Hepatocyte (in vitro differentiated cells): ENCODE measurements around the gene CGB7. TPM values are rescaled to one million over a fixed set of nuclear protein-coding genes. Genes with fewer than 3 reads are reported as not detected.
"Not testable (repeated sequence)": the region's sequence is repeated elsewhere in the genome, so short reads cannot be mapped to it uniquely, and the experiment has no call there.

Experiments
- DNase-seq: peaks from one replicate; pipeline ENCODE4 v3.0.0-alpha.2; 2016; ENCODE audit warnings: low spot score
- H2AFZ ChIP-seq: fragments of 200-600 bp; sonication (generic); 2 replicates; pipeline ENCODE4 v1.6.0; 2016; ENCODE audit warnings: antibody characterized with exemption, mild to moderate bottlenecking
- H3K27ac ChIP-seq: fragments of 200-600 bp; sonication (generic); 2 replicates; pipeline ENCODE4 v1.5.1; 2016; ENCODE audit warnings: mild to moderate bottlenecking
- H3K27me3 ChIP-seq: fragments of 200-600 bp; sonication (generic); 2 replicates; pipeline ENCODE4 v1.6.1; 2016
- H3K36me3 ChIP-seq: fragments of 200-600 bp; sonication (generic); replicated peaks from 2 replicates; pipeline ENCODE4 v1.5.1; 2016; ENCODE audit warnings: low read depth; ENCODE audit not compliant: insufficient read depth
- H3K4me1 ChIP-seq: fragments of 200-600 bp; sonication (generic); 2 replicates; pipeline ENCODE4 v1.5.1; 2016; ENCODE audit warnings: mild to moderate bottlenecking, moderate library complexity; ENCODE audit not compliant: insufficient read depth
- H3K4me2 ChIP-seq: fragments of 200-600 bp; sonication (generic); 2 replicates; pipeline ENCODE4 v1.6.0; 2016
- H3K4me3 ChIP-seq: fragments of 200-600 bp; sonication (generic); 2 replicates; pipeline ENCODE4 v1.5.1; 2016; ENCODE audit warnings: mild to moderate bottlenecking
- H3K79me2 ChIP-seq: fragments of 200-600 bp; sonication (generic); 2 replicates; pipeline ENCODE4 v1.6.0; 2017; ENCODE audit warnings: mild to moderate bottlenecking
- H3K9me2 ChIP-seq: fragments of 200-600 bp; sonication (generic); replicated peaks from 2 replicates; pipeline ENCODE4 v1.6.0; 2017; ENCODE audit warnings: mild to moderate bottlenecking; ENCODE audit not compliant: insufficient read depth
- H3K9me3 ChIP-seq: fragments of 200-600 bp; sonication (generic); 2 replicates; pipeline ENCODE4 v1.5.1; 2016; ENCODE audit warnings: low read depth, mild to moderate bottlenecking
- H4K20me1 ChIP-seq: fragments of 200-600 bp; sonication (generic); 2 replicates; pipeline ENCODE4 v1.6.0; 2016; ENCODE audit warnings: mild to moderate bottlenecking; ENCODE audit not compliant: insufficient read depth, poor library complexity, severe bottlenecking
- EZH2 ChIP-seq: fragments of 200-600 bp; sonication (generic); IDR thresholded peaks from 2 replicates; pipeline ENCODE4 v1.6.1; 2016; ENCODE audit warnings: antibody characterized with exemption, mild to moderate bottlenecking, borderline replicate concordance
- EZH2phosphoT487 ChIP-seq: fragments of 200-600 bp; sonication (generic); IDR thresholded peaks from one replicate; pipeline ENCODE4 v1.6.1; 2018; ENCODE audit warnings: antibody characterized with exemption, mild to moderate bottlenecking, low read depth, moderate library complexity; ENCODE audit not compliant: unreplicated experiment, severe bottlenecking
- WGBS: methylation state at CpG from one replicate; pipeline ENCODE4 v1.1.6; 2016; ENCODE audit warnings: low lambda C conversion rate; ENCODE audit errors: missing lambda C conversion rate; 5-methylcytosine and 5-hydroxymethylcytosine counted together
- polyA plus RNA-seq: library from polyadenylated mRNA; unstranded; fragments of >200 nt; fragmentation: Nextera tagmentation; extraction: Ambion mirVana; gene quantifications from 2 replicates; pipeline ENCODE4 v1.2.1, GENCODE V29; 2016
- total RNA-seq: library from RNA; depleted of rRNA; stranded (reverse); fragments of >200 nt; gene quantifications from 2 replicates; pipeline ENCODE4 v1.2.3, GENCODE V29; 2014
- TF ChIP-seq, protein P1 (sequence below): fragments of 200-600 bp; sonication (generic); IDR thresholded peaks from 2 replicates; pipeline ENCODE4 v1.5.1; 2016; ENCODE audit warnings: antibody characterized with exemption, mild to moderate bottlenecking; ENCODE audit not compliant: poor library complexity

The CGB7 gene
- total and polyA plus RNA-seq, 2 experiments from 2014 or later = 1.6 TPM; not detected in 1

DNA sequence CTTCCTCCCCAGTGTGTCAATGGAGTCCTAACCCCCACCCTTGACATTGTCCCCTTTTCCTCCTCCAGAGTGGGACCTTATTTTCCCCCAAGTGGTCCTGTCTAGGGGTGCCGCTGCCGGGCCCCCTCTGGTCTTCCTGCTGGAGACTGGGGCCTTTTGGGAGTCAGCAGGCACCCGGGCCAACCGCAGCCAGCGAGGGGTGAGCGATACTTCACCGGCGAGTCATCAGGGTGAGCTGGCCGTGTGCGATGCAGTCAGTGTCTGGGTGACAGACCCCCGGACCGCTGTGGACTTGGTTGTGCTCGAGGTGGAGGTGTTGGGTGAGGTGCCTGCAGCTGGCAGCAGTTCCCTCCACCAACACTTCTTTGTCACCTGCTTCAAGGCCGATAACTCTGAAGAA is 27.8 kb downstream of the CGB7 start:
- H3K9me3 ChIP-seq, H3K4me2 ChIP-seq, H3K27ac ChIP-seq, H2AFZ ChIP-seq, H3K4me1 ChIP-seq, H3K79me2 ChIP-seq, DNase-seq, H3K27me3 ChIP-seq, H3K4me3 ChIP-seq, H3K36me3 ChIP-seq, H4K20me1 ChIP-seq, H3K9me2 ChIP-seq: not testable (repeated sequence)
- WGBS = 84% methylated on average over 13 of the region's 14 CpGs

DNA sequence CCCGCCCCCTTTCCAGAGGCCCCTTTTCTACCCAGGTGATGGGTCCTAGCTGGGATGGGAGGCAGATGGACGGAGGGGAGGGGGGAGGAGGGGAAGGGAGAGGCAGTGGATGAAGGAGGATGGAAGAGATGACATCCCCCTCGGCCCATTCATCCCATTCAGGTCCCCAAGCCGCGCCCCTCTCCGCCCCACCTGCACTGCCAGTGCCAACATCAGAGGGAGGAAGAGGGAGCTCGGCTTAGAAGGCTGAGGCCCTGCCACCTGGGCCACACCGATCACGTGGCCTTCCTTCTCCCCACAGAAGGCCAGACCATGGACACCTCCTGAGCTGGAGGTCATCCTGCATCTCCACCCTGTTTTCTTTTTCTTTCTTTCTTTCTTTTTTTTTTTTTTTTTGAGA is 28.9 kb downstream of the CGB7 start:
- WGBS = 93% methylated on average over 4 of the region's 9 CpGs

DNA sequence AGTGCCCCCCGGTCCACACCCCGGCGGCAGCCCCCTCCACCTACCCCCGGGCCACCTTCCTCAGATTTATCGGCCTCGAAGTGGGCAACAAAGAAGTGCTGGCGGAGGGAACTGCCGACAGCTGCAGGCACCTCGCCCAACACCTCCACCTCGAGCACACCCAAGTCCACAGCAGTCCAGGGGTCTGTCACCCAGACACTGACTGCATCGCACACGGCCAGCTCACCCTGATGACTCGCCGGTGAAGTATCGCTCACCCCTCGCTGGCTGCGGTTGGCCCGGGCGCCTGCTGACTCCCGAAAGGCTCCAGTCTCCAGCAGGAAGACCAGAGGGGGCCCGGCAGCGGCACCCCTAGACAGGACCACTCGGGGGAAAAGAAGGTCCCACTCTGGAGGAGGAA is 31.9 kb downstream of the CGB7 start:
- not testable (repeated sequence) for H3K27me3 ChIP-seq, H4K20me1 ChIP-seq, H3K9me3 ChIP-seq, H3K9me2 ChIP-seq, H3K4me3 ChIP-seq, DNase-seq, H3K27ac ChIP-seq, H3K4me2 ChIP-seq, H3K36me3 ChIP-seq, H2AFZ ChIP-seq, H3K79me2 ChIP-seq, H3K4me1 ChIP-seq
- WGBS = 81% methylated on average over 17 of the region's 23 CpGs

More for the DNA sequence above, 28.9 kb downstream of the CGB7 start:
- not testable (repeated sequence) for H3K79me2 ChIP-seq, H3K36me3 ChIP-seq, DNase-seq, H3K27me3 ChIP-seq, H3K4me1 ChIP-seq, H3K9me3 ChIP-seq, H3K9me2 ChIP-seq, H2AFZ ChIP-seq, H3K27ac ChIP-seq, H3K4me2 ChIP-seq, H3K4me3 ChIP-seq, H4K20me1 ChIP-seq

DNA sequence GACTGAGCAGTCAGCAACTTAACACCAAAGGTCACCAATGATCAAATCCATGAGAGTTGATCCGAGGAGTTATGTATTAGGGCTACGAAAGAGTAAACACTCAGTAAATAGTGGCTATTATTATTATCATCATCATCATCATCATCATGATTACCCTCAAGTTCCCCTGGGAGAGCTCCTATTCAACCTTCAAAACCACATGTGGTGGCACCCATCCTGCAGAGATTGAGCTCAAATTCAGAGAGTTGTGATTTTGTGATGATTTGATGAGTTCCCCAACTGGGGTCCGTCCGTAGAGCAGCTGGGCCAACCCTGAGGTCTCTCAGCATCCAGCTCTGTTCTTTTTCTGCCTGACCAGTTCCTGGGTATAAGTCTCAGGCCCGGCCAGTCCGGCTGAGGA is 32.5 kb downstream of the CGB7 start:
- H2AFZ ChIP-seq, H3K9me2 ChIP-seq, H3K27ac ChIP-seq, H3K36me3 ChIP-seq, H3K79me2 ChIP-seq, H3K9me3 ChIP-seq, H3K4me2 ChIP-seq, H3K4me3 ChIP-seq, H3K4me1 ChIP-seq, H4K20me1 ChIP-seq, DNase-seq: not testable (repeated sequence)
- 87% methylated on average over 4 of the region's 6 CpGs for WGBS
- peaks cover 10% of the 10 kb centered on the region for H3K27me3 ChIP-seq

DNA sequence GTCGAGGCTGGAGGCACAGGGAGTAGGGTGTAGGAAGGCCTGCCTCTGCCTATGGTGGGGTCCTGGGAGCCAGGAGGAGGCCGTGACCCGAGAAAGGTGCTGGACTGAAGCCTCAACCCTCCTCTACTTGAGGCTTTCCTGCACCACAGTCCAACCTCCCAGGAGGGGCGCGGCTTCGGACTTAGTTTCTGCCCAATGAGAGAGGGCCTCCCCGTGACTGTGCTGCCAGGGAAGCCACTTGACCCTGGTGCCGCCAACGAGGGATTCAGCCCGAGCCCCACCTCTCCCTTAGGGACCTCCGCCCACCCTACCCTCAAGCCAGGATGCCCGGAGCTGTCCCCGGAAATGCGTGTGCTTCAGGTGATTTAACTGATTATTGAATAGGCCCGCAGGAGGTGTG is 33.3 kb downstream of the CGB7 start, which contains the start of gene CGB3:
Gene CGB3, minus strand, starts transcription at position 101 of the 400 bp plus-strand sequence. CDS start 362 bp downstream, outside the sequence.
- WGBS = 87% methylated on average over 8 of the region's 15 CpGs
- H3K79me2 ChIP-seq, H3K36me3 ChIP-seq, DNase-seq, H3K4me3 ChIP-seq, H4K20me1 ChIP-seq, H3K27ac ChIP-seq, H3K9me2 ChIP-seq, H3K4me2 ChIP-seq, H3K9me3 ChIP-seq, H2AFZ ChIP-seq, H3K4me1 ChIP-seq: not testable (repeated sequence)
- peaks cover 17% of the 10 kb centered on the region for H3K27me3 ChIP-seq

DNA sequence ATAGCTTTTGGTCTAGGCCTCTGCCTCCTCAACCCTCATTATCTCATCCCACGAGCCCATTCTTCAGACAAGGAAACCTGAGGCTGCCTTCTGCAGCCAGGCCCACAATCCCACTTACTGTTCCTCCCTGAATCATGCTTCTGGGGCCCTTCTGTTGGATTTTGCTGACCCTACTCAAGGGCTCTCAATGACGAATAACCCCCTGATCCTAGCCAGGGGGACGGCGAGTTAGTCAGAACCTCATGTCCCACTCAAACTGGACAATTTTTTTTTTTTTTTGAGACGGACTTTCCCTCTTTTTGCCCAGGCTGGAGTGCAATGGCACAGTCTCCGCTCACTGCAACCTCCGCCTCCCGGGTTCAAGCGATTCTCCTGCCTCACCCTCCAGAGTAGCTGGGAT is 35.4 kb downstream of the CGB7 start:
- Histone ChIP-seq H3K9me3 (no peaks in the 10 kb centered on the region), H3K79me2 (no peaks in the 10 kb centered on the region), H3K36me3 (no peaks in the 10 kb centered on the region), H3K27me3 (peaks cover 27% of the 10 kb centered on the region), H3K4me3 (no peak overlapping the region), H3K4me1 (peaks cover 9% of the 10 kb centered on the region), H3K4me2 (no peak overlapping the region), H4K20me1 (no peaks in the 10 kb centered on the region), H3K9me2 (no peaks in the 10 kb centered on the region), H3K27ac (no peak overlapping the region), H2AFZ (no peak overlapping the region)
- TF ChIP-seq EZH2phosphoT487 (no peak), EZH2 (no peak)
- TF ChIP-seq, protein P1, sequence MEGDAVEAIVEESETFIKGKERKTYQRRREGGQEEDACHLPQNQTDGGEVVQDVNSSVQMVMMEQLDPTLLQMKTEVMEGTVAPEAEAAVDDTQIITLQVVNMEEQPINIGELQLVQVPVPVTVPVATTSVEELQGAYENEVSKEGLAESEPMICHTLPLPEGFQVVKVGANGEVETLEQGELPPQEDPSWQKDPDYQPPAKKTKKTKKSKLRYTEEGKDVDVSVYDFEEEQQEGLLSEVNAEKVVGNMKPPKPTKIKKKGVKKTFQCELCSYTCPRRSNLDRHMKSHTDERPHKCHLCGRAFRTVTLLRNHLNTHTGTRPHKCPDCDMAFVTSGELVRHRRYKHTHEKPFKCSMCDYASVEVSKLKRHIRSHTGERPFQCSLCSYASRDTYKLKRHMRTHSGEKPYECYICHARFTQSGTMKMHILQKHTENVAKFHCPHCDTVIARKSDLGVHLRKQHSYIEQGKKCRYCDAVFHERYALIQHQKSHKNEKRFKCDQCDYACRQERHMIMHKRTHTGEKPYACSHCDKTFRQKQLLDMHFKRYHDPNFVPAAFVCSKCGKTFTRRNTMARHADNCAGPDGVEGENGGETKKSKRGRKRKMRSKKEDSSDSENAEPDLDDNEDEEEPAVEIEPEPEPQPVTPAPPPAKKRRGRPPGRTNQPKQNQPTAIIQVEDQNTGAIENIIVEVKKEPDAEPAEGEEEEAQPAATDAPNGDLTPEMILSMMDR = no peak
- DNase-seq = no peak
- WGBS = 85% methylated on average over 9 of the region's 9 CpGs
